HG02885 (cell line): ENCODE results near the gene FIBCD1.
A peak's percentile ranks its signal among the peaks of the same experiment; 100 is the strongest.

ENCODE experiments used
- ATAC-seq: cut with Tn5 transposase; IDR thresholded peaks from one replicate; pipeline ENCODE4 v1.9.1; 2021; ENCODE audit warnings: mild to moderate bottlenecking; ENCODE audit not compliant: unreplicated experiment, poor library complexity

The FIBCD1 gene

DNA sequence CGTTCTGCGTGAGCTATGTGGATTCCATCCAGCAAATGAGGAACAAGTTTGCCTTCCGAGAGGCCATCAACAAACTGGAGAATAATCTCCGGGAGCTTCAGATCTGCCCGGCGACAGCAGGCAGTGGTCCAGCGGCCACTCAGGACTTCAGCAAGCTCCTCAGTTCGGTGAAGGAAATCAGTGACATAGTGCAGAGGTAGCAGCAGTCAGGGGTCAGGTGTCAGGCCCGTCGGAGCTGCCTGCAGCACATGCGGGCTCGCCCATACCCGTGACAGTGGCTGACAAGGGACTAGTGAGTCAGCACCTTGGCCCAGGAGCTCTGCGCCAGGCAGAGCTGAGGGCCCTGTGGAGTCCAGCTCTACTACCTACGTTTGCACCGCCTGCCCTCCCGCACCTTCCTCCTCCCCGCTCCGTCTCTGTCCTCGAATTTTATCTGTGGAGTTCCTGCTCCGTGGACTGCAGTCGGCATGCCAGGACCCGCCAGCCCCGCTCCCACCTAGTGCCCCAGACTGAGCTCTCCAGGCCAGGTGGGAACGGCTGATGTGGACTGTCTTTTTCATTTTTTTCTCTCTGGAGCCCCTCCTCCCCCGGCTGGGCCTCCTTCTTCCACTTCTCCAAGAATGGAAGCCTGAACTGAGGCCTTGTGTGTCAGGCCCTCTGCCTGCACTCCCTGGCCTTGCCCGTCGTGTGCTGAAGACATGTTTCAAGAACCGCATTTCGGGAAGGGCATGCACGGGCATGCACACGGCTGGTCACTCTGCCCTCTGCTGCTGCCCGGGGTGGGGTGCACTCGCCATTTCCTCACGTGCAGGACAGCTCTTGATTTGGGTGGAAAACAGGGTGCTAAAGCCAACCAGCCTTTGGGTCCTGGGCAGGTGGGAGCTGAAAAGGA lies 53.3 kb downstream of the FIBCD1 start:
- no peak for ATAC-seq

DNA sequence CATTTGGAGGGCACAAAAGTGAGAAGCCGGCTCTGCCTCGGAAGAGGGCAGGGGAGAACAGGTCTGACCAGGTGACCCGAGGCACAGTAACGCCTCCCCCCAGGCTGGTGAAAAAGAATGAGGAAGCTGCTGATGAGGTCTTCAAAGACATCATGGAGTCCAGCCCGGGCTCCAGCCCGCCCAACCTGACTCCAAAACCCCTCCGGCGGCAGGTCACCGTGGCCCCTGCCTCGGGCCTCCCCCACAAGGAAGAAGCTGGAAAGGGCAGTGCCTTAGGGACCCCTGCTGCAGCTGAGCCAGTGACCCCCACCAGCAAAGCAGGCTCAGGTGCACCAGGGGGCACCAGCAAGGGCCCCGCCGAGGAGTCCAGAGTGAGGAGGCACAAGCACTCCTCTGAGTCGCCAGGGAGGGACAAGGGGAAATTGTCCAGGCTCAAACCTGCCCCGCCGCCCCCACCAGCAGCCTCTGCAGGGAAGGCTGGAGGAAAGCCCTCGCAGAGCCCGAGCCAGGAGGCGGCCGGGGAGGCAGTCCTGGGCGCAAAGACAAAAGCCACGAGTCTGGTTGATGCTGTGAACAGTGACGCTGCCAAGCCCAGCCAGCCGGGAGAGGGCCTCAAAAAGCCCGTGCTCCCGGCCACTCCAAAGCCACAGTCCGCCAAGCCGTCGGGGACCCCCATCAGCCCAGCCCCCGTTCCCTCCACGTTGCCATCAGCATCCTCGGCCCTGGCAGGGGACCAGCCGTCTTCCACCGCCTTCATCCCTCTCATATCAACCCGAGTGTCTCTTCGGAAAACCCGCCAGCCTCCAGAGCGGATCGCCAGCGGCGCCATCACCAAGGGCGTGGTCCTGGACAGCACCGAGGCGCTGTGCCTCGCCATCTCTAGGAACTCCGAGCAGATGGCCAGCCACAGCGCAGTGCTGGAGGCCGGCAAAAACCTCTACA lies 54.2 kb downstream of the FIBCD1 start:
- ATAC-seq, result no peak

GRCh38 chr9:130884111-130884531 lies 54.9 kb downstream of the FIBCD1 start:
- ATAC-seq, result no peak

DNA sequence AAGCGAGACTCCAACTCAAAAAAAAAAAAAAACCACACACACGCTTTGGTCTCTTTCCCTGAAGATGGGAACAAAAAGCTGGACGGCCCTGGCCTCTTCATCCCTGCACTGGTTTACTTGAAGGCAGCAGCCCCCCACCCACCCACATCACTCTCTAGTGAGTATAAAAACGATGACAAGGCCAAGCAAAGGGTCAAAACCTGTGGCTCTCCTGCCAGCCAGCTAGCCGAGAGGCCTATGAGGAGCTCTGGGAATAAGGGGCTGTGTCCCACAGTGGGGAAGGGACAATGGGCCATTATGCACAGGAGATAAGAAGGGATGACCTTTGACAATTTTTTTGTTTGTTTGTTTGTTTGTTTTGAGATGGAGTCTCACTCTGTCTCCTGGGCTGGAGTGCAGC lies 55.6 kb downstream of the FIBCD1 start:
- ATAC-seq, result no peak

GRCh38 chr9:130882696-130883225 lies 56.3 kb downstream of the FIBCD1 start:
- no peak for ATAC-seq

DNA sequence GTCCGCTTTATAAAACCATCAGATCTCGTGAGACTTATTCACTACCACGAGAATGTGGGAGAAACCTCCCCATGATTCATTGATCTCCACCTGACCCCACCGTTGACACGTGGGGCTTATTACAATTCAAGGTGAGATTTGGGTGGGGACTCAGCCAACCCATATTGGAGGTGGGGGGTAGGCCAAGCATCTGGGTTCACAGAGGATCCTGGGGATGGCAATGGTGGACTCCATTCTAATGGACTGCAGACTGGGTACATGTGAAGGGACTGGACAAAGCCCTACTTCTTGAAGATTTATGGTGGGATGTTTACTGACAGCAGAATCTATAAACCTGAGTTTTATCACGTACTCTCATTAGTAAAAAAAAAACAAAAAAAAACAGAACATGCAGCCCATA lies 57.5 kb downstream of the FIBCD1 start:
- no peak for ATAC-seq

- no peak for ATAC-seq
Measured at GRCh38 chr9:130880599-130881220, 58.3 kb downstream of the FIBCD1 start.

DNA sequence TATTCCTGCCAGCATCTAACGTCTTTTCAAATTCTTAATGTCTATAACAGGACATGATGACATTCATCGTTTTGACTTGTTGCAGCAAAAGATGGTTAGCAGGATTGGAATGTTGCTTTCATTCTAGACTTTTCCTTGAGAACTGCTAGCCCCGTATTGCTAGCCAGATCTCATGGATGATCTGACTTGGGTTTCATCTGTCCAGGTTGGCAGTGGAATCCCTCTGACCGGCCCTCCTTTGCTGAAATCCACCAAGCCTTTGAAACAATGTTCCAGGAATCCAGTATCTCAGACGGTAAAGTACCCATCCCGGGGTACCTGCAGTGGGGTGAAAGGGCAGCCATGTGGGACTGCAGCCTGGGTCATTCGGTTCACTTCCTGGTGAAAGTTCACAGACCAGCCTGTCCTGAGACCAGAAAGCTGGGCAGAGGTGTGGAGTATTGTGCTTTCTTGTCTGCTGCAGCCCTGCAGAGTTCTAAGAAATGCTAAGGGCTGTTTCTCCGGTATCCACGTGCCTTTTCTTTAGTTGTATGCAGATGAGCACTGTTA lies 59.1 kb downstream of the FIBCD1 start:
- no peak for ATAC-seq

DNA sequence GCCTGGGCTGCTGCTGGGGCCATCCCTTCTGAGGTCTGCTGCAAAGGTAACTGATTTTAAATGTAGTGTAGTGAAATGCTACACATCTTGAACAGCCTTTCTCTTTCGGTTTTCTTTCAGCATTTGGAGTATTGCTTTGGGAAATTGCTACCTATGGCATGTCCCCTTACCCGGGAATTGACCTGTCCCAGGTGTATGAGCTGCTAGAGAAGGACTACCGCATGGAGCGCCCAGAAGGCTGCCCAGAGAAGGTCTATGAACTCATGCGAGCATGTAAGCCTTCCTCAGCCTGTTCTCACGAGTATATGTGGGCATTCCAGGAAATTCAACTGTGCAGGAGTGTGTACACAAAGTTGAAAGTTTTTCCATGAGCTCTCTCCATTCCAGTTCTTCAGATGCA lies 60.8 kb downstream of the FIBCD1 start:
- no peak for ATAC-seq

- no peak for ATAC-seq
Measured at GRCh38 chr9:130877300-130877699, 61.7 kb downstream of the FIBCD1 start.

GRCh38 chr9:130874783-130875182 lies 64.3 kb downstream of the FIBCD1 start:
- ATAC-seq, result no peak

DNA sequence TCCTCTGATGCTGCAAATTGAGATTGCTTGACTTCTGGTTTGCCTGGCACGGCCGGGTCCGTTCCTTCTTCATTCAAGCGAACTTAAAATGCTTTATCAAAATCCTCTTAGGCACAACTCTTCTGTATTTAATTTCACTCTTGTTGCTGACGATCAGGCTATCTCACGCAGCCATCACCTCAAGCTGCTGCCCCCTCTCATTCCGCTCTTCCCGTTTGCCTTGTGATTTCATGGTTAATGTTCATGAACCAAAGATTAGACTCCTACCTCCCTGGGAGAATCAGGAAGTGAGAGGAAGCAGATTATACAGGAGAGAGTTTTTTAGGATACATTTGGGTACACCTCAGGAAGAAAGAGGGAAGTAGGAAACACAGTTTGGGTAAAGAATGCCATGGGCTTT lies 65.1 kb downstream of the FIBCD1 start:
- no peak for ATAC-seq

DNA sequence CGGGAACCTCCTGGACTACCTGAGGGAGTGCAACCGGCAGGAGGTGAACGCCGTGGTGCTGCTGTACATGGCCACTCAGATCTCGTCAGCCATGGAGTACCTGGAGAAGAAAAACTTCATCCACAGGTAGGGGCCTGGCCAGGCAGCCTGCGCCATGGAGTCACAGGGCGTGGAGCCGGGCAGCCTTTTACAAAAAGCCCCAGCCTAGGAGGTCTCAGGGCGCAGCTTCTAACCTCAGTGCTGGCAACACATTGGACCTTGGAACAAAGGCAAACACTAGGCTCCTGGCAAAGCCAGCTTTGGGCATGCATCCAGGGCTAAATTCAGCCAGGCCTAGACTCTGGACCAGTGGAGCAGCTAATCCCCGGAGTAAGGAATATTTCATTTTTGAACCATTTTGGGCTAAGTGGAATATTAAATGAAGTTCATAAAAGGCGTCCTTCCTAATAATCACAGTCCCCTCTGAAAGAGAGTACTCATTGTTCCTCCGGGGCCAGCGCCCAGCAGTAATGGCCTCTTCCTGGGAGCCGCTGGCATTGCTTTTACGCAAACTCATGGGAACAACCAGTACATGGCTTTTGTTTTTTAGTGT lies 66.0 kb downstream of the FIBCD1 start:
- ATAC-seq, result no peak

DNA sequence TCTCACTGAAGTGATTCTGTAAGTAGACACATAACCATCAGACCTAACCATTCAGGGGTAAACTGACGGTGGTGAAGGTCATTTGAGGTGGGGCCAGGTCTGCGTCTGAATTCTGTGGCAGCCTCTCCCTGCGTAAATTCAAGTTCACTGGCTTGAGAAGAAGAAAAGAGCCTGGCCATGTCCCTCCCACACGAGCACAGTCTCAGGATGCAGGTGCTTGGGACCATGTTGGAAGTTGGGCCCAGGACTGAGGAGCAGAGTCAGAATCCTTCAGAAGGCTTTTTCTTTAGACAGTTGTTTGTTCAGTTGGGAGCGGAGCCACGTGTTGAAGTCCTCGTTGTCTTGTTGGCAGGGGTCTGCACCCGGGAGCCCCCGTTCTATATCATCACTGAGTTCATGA lies 66.5 kb downstream of the FIBCD1 start:
- no peak for ATAC-seq

- ATAC-seq, result no peak
Measured at GRCh38 chr9:130872093-130872492, 67.0 kb downstream of the FIBCD1 start.

GRCh38 chr9:130871395-130872062 lies 67.5 kb downstream of the FIBCD1 start:
- no peak for ATAC-seq

- ATAC-seq, result peak; percentile 88
Measured at GRCh38 chr9:130870491-130871381, 68.3 kb downstream of the FIBCD1 start.

DNA sequence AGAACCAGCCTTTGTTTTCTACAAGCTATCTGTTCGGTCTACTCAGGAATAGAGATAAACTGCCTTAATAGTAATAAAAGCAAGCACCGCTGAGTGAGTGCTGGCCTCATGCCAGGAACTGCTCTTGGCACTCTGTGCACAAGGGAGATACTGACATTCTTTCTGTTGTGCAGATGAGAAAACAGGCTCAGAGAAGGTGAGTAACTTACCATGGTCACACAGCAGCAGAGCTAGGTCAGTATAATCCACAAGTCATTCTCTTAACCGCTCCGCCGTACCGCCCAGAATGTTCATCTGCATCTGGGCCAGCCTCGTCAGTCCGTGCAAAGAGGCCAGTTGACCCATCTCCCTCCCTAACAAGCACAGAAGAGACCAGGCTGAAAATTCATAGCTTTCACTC lies 69.8 kb downstream of the FIBCD1 start:
- no peak for ATAC-seq
